DLD1 (cell line): Measurements from ENCODE around the gene RANBP10.

Experiments
- in situ Hi-C: cut with HindIII; loops from 2 replicates; pipeline ENCODE4 v1.10.0; 2017; ENCODE audit warnings: low sequenced_read_pairs

Gene RANBP10

DNA sequence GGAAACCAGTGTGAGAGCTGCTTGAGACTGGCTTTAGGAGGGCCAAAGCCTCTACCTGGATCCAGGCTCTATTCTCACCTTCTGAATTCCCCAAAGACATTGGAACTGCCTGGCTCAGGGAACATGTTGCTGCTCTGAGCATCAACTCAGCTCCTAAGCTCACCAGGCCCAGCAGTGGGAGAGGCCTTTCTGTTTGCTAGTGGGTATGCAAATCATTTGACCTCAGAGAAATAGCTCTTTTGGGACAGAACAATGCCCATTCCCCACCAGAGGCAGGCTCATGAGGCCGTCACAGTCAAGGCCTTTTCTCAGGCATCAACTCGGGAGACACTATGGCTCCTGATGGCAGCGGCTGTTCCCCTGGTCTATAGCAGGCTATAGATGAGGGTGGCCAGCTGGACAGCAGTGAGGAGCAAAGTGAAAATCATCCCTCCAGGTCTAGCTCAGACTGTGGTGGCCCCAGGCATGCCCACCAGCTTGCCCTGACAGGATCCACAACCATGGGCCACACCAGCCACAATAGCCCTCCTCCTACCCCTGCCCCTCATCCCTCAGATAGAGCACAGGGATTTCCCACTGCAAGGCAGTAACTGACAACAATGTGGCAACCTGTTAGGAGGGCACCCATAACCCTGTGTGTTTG, 56.8 kb downstream of the RANBP10 start:
- in situ Hi-C loops, result no loop called here

DNA sequence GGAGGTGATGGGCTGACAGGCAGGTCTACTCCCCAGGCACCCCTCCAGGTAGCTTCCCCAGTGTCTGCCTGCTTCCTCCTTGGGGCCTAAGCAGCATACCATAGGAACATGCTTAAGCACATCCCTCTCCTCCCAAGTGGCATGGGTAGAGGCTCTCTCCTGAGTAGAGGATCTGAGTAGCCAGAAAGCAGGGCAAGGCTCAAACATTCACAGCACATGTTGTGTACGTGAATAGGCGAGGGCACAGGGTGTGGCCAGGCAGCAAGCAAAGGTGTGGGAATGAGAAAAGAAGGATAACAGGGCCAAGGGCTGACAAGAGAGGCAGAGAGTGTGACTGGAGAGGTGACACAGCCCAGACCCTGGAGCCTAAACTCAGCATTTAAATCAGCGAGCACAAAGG, 57.5 kb downstream of the RANBP10 start:
- in situ Hi-C loops, result no loop called here

DNA sequence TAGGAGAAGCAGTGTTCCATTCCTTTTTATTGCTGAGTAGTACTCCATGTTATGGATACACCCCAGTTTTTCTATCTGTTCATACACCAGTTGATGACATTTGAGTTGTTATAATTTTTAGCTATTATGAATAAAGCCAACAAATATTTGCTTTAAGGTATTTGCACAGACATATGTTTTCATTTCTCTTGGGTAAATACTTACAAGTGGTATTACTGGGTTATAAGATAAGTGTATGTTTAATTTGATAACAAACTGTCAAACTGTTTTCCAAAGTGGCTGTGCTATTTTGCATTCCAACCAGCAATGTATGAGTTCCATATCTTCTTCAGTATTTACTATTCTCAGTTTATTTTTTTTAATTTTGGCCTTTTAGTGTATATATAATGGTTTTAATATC, 59.5 kb downstream of the RANBP10 start:
- in situ Hi-C loops, result no loop called here

DNA sequence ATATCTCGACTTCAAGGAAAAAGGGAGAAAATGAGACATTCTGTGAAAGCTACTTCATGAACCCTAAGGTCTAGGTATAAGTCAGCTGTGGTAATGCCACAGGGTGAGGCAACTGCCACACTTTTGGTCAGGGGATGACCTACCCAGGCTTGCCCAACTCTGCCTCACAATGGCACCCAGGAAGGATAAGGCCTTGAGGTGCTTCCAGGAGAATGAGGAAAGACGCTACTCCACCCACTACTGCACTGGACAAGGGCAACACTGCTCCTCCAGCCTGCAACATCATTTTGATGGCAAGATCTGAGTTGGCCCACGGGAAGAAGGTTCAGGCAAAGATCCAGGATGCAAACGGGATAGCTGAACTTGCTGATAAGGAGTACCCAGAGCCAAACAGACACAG, 65.2 kb downstream of the RANBP10 start:
- in situ Hi-C loops, result no loop called here

DNA sequence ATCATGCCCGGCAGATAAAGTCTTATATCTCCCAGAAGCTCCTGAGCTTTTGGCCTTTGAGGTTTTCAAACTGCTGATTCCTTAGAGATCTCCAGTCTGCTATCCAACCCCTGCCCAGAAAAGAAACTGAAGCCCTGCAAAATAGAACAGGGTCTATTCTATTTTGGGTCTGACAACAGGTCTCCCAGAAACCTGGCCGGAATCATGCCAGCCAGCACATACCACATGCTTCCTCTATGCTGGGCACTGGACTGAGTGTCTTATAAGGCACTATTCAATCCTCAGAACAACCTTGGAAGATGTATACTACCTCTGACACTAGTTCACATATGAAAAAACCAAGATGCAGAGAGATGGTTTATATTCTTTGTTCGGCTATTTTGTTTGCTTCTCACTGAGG, 66.0 kb downstream of the RANBP10 start:
- in situ Hi-C loops, result no loop called here

DNA sequence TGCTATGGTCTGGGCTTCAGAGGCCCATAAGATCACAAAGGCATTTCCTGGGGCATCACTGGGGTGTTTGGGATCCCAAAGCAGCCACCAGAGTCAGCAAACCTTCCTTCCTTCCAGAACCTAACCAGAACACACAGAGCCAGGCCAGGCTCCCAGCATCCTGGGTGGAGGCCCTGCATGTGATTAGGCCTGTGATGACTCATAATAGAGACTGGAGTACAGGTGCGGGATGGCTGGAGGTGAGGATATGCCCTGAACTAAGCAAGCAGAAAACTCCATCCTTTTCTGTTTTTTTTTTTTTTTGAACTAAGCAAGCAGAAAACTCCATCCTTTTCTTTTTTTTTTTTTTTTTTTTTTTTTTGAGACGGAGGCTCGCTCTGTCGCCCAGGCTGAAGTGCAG, 69.5 kb downstream of the RANBP10 start:
- in situ Hi-C loops, result no loop called here

DNA sequence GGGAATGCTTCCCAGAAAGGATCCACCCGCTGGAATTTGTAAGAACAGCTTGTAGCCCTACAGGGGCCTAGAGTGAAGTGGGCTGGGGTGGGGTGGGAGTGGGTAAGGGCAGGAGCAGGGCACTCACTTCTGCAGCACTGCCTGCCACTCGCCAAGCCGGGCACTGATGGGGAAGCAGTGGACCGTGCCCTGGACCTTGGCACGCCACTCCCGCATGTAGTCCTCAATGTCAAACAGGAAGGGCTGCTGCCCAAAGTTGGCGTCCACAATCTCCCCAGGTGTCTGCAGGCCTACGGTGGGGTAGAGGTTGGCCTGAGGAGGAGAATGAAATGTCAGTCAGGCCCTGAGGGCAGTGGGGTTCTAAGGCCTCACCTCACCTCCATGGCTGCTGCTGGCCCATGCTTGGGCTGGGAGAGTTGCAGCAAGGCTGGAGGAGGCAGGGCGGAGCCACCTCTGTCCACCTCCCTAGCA, 71.6 kb downstream of the RANBP10 start:
- in situ Hi-C loops, result no loop called here

DNA sequence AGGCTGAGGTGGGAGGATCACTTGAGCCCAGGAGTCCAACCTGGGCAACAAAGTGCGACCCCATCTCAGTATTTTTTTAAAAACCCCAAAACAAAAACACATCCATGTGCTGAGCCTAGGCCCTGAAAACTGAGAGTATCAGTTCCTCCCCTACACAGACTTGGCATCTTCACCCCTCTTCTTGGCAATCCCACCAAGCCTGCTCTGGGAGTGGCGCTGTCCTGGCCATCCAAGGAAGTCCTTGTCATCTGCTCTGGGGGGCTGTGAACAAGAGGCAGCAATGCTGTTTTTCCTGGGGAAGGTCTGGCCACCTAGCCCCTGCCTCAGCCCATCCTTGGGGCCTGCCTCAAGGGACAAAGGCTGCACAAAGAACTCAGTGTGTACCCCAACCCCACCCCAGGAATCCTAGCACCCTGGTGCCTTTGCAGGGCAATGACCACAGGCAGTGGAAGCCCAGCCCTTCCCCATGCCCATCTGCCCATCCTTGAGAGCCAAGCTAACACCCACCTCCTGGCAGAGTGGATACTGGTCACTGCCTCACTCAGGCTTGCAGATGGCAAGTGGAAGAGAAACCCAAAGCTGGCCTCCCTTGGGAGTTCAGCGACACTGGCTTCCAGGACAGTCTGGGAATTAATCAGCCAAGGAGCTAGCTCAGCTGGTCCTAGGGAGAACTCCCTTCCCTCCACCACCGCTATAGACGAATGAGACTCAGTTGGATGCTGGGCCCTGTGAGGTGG, 72.5 kb downstream of the RANBP10 start:
- in situ Hi-C loops, result no loop called here

DNA sequence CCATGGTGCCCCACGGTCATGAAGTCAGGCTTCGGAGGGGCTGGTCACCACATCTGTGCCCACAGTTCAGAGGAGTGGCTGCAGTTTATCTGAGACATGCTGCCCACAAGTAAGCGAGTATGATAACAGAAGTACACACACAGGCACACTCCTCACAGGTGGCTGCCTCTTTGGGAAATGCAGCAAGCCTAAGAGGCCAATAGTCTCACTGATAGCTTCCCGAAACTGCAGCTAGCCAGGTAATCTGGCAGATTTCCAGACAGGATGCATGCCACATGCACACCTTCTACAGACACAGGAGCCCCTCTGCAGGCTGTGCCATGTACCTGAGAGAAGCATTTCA, 74.6 kb downstream of the RANBP10 start:
- in situ Hi-C loops, result no loop called here

DNA sequence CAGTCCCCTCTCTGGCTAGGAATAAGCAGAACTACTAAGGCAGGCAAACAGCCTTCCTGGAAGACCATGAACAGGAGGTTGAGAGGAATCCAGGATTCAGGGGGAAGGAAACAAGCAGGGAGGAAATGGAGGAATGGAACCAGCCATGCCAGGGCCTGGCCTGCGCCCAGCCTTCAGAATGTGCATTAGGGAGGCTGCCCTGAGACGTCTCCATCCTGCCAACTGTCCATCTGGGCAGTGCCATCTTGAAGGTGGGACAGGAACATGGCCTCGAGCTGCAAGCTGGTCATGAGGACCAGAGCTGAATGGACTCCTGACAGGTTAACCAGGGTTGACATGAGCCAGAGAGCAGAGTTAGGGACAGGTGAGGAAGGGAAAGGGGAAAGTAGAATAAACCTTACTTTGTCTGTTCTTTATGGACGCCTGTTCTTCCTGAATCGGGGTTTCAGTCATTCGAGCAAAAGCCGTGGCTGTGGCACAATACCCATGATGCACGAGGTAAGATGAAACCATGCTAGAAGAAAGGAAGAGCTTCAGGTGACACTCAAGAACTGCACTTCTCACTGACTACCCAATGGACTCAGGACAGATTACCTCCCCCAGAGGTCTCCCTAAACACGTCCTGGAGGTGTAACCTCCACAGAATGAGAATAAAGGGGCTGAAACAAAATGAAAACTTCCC, 75.1 kb downstream of the RANBP10 start:
- in situ Hi-C loops, result no loop called here

DNA sequence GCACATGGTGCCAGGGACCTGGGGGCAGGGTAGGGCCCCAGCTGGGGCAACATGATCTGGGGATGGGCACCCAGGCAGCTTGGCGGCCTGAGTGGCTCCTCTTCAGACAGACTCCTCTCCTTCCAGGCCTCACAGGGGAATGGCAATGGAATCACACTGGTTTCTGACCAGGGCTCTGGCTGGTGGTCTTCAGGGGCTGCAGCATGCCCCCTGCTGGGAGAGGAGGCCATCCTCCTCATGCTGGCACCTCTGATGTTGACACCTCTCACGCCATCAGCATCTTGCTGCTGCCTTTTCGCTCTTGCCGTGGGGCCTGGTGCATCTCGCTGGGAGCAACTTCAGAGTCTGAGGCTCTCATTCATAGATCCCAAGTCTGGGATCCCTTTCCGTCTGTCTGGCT, 76.0 kb downstream of the RANBP10 start:
- in situ Hi-C loops, result no loop called here

DNA sequence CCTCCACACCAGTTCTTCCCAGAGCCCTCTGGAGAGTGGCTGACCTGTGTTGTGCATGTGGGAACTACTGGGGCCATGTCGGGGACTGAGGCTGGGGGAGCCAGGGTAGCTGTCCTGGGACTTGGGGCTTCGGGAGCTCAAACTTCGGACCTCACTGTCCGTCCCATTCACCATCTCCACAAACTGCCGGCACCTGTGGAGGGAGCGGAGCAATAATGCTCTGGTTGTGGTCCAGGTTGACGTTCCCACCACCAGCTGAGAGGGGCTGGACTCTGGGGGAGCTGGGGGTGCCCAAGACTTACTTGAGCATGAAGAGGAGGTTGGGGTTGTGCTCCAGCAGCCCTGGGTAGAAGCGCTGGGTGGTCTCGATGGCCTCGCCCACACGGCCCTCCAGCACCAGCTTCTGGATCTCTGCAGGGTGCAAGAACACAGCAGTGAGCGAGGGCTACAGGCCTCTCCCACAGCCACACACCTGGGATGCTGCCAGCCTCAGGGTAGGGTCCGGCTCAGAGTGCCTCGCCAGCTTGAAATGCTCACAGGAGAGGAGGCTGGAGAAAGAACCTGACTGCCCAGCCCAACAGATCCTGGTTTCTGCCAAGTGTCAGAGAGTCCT, 76.6 kb downstream of the RANBP10 start:
- in situ Hi-C loops, result no loop called here

DNA sequence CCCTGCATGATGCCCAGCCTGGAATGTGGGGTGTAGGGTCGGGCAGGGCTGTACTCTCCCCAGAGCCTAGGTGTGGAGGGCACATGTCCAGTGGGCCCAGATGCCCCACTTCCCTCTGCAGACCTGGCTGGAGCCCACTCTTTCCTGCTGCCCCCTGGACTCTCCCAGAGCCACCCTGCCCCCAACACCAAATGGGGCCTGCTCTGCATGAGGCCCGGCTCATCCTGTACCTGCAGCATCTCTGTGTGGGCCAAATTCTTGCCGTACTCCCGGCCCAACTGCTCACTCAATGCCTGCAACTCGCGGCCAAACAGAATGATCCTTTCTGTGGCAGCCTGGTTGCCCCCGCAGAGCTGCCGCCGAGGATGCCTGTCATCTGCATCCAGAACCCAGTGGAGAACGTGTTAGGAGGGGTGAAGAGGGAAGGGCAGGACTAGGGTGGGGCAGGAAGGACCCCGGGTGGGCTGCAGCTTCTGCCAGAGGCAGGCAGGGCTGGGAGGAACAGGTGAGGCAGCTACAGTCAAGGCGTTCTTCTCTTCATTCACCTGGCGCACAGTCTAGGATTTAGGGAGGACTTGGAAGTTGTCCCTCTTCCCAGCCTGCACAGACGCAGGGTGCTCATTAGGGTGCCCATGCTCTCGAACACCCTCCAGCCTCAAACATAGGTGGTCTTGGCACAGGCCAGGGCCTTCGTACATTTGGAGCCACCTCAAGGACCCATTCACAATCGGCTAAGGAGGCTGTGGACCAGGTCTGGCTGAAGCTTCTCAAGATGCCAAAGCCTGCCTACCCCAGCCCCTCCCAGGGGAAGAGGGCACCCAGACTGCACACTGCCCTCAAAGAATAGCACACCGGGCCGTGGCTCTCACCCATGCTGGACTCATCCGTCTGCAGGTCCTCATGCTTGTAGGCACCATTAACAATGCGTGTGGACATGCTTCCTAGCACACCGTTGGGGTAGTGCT, 78.6 kb downstream of the RANBP10 start:
- in situ Hi-C loops, result no loop called here

DNA sequence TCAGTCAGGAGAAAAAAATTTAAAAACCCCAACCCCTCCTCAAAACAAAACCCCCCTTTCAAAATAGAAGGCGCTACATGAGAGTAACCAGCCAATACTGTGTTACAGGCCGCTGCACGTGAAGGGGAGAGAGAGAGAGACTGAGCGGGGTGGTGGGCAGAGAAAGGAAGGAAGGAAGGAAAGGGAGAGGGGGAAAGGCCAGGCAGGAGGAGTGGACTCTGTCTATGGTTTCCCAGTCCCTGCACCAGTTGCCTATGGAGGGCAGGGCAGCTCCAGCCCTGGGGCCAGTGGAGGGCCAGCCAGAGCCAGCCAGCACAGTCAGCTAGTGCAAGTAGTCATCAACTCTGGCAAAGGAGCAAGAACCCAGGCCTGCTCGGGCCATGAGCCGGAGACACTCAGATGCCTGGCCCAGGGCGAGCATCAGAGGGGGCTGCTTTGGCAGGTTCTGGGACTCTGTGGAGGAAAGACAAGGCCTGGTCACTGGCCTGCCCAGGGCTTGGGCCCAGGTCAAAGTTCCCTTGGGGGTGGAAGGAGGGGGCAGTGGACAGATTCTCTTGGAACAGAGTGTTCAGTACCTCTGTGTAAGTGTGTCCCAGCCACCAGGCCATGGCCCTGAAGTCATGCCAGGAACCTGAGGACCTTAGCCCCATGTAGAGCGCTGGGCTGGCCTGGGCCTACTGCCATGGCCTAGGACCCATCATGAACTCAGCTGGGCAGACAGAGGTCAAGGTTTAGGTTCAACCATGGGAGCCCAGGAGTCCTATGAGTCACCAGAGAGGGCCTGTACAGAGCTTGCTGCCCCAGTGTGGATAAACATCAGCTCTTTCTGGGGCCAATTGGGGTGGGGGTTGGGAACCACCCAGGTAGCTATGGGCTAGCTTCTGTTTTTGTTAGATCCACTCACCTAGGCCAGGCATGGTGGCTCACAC, 80.0 kb downstream of the RANBP10 start:
- in situ Hi-C loops, result no loop called here

DNA sequence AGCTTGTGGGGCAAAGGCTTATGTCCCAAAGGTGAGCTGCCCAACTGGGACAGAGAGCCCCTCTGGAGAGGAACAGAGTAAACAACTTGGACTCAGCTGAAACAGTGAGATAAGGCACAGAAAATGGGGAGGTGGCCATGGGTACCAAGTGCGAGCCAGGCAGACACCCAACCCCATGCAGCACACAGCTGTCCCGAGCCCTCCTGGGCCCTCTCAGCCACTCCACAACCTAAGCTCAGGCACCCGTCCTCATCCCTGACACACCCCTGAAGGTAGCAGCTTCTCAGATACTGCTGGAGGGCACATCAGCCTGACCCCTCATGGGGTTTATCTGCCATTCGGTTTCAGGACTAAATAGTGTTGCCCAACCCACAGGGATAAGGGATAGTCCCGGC, 82.5 kb downstream of the RANBP10 start:
- in situ Hi-C loops, result no loop called here

DNA sequence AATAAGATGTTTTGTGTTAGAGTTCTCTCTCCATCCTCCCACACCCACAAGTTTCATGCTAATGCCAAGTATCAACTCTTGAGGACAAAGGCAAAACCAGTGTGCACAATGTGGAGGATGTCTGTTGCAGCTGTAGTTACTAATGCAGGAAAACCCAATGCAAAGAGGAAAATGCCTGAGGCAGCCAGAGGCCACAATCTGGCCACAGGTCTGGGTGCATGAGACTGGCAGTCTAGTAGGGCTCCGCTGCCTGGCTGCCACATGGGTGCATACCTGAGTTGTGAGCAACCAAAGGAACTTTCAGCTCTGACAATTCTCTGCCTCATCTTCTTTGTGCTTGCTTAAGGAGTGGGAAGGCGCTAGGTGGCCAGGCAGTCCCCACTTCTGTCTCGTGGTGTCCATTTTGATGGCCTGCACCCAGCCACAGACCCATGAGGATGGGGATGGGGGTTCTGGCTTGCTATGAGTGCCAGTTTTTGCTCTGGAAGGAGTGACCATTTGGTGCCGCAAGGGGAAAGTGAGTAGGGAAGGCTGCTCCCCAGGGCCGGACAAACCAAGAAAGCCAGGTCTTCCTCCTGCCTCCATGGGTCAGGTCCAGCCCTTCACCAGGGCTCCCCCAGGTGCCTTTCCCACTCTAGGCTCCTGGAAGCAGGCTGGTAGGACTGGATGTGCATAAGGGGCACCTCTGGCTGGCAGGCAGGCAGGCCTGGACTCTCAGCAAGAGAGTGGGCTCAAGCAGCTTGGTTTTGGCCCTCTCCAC, 83.0 kb downstream of the RANBP10 start:
- in situ Hi-C loops, result no loop called here

DNA sequence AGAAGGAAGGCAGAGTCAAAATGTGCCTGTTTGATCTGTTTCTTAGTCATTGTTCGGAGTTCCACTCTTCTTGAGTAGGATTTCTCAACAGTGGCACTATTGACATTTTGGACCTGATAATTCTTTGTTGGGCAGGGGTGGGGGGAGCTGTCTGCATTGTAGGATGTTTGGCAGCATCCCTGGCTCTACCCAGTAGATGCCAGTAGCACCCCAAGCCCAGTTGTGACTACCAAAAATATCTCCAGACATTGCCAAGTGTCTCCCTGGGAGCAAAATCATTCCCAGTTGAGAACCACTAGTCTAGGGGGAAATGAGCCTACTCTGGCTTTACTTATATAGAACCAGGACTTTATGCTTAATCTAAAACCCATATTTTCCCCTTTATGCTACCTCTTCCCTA, 86.1 kb downstream of the RANBP10 start:
- in situ Hi-C loops, result no loop called here

DNA sequence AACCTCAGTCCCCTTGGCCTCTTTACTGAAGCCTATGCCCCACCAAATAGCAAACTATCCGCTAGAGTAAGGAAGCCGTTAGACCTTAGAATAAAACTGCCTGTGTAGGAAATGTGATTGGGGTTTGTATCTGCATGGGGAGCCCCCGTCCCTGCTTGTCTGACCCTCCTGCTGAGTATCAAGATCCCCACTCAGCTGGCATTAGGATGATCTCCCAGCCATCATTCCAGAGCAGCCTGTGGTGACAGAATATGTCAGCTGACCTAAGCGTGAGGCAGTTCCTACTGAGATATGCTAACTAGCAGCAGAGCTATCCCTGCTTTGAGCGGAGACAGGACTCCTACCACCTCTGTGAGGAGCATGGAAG, 86.6 kb downstream of the RANBP10 start:
- in situ Hi-C loops, result loop anchor here (5.0 kb wide), 1 partner anchor 103 kb away; no protein-coding TSS in a partner anchor
